Neural progenitor cell (in vitro differentiated cells): ENCODE results near the gene NUAK2. TPM values are rescaled to one million over a fixed set of nuclear protein-coding genes. Genes with fewer than 3 reads are reported as not detected.

Experiments used
- DNase-seq: peaks from one replicate; pipeline ENCODE4 v3.0.0-alpha.2; 2016; ENCODE audit warnings: low spot score
- H2AFZ ChIP-seq: fragments of 200-600 bp; sonication (generic); replicated peaks from 2 replicates; pipeline ENCODE4 v1.6.1; 2016; ENCODE audit warnings: antibody characterized with exemption
- H3F3A ChIP-seq: fragments of 200-600 bp; sonication (generic); 2 replicates; pipeline ENCODE4 v1.6.1; 2016; ENCODE audit warnings: antibody characterized with exemption, low read depth
- H3K27ac ChIP-seq: fragments of 200-600 bp; sonication (generic); 2 replicates; pipeline ENCODE4 v1.5.1; 2016; ENCODE audit warnings: mild to moderate bottlenecking
- H3K27me3 ChIP-seq: fragments of 200-600 bp; sonication (generic); 2 replicates; pipeline ENCODE4 v1.6.1; 2016; ENCODE audit warnings: mild to moderate bottlenecking, moderate library complexity
- H3K36me3 ChIP-seq: fragments of 200-600 bp; sonication (generic); 2 replicates; pipeline ENCODE4 v1.5.1; 2016
- H3K4me1 ChIP-seq: fragments of 200-600 bp; sonication (generic); 2 replicates; pipeline ENCODE4 v1.6.1; 2016; ENCODE audit warnings: mixed run types
- H3K4me2 ChIP-seq: fragments of 200-600 bp; sonication (generic); 2 replicates; pipeline ENCODE4 v1.6.1; 2016
- H3K4me3 ChIP-seq: fragments of 200-600 bp; sonication (generic); 2 replicates; pipeline ENCODE4 v1.5.1; 2016
- H3K79me2 ChIP-seq: fragments of 200-600 bp; sonication (generic); 2 replicates; pipeline ENCODE4 v1.6.1; 2016; ENCODE audit warnings: low read depth
- H3K9ac ChIP-seq: fragments of 200-600 bp; sonication (generic); 2 replicates; pipeline ENCODE4 v1.6.1; 2016
- H3K9me3 ChIP-seq: fragments of 200-600 bp; sonication (generic); 2 replicates; pipeline ENCODE4 v1.5.1; 2016; ENCODE audit warnings: low read depth
- H4K20me1 ChIP-seq: fragments of 200-600 bp; sonication (generic); 2 replicates; pipeline ENCODE4 v1.6.1; 2016; ENCODE audit warnings: low read depth
- H3K27ac Mint-ChIP-seq: 3 replicates; pipeline ENCODE4 v1.8.0; 2021; ENCODE audit warnings: mixed read lengths
- H3K27me3 Mint-ChIP-seq: 2 replicates; pipeline ENCODE4 v1.8.0; 2022; ENCODE audit warnings: low read depth, mild to moderate bottlenecking, inconsistent platforms, moderate library complexity, mixed read lengths; ENCODE audit not compliant: insufficient read depth
- H3K36me3 Mint-ChIP-seq: 3 replicates; pipeline ENCODE4 v1.8.0; 2021; ENCODE audit warnings: mixed read lengths
- H3K4me1 Mint-ChIP-seq: 3 replicates; pipeline ENCODE4 v1.8.0; 2021; ENCODE audit warnings: mixed read lengths
- H3K4me3 Mint-ChIP-seq: 3 replicates; pipeline ENCODE4 v1.8.0; 2021; ENCODE audit warnings: mild to moderate bottlenecking, moderate library complexity, mixed read lengths
- H3K9me3 Mint-ChIP-seq: 3 replicates; pipeline ENCODE4 v1.8.0; 2020; ENCODE audit warnings: mixed read lengths
- CTCF ChIP-seq: fragments of 200-600 bp; sonication (generic); IDR thresholded peaks from 2 replicates; pipeline ENCODE4 v1.5.1; 2017; ENCODE audit warnings: antibody characterized with exemption, mild to moderate bottlenecking
- EZH2 ChIP-seq: fragments of 200-600 bp; sonication (generic); IDR thresholded peaks from 2 replicates; pipeline ENCODE4 v1.6.1; 2017; ENCODE audit warnings: antibody characterized with exemption, mild to moderate bottlenecking, moderate library complexity
- EZH2phosphoT487 ChIP-seq: fragments of 200-600 bp; sonication (generic); IDR thresholded peaks from 2 replicates; pipeline ENCODE4 v1.6.1; 2017; ENCODE audit warnings: antibody characterized with exemption
- total RNA-seq: library from RNA; depleted of rRNA; stranded (reverse); fragments of >200 nt; gene quantifications from 2 replicates; pipeline ENCODE4 v1.2.3, GENCODE V29; 2015; ENCODE audit warnings: low replicate concordance

NUAK2 gene
- total RNA-seq, 1 donor from 2014 or later: 29.4 TPM

- no peak for TF ChIP-seq EZH2
- TF ChIP-seq EZH2phosphoT487: no peak
- TF ChIP-seq CTCF: no peak
- Mint-ChIP-seq H3K27me3 (peaks cover 11% of the 10 kb centered on the region), H3K4me1 (peaks cover 33% of the 10 kb centered on the region), H3K9me3 (no peaks in the 10 kb centered on the region), H3K4me3 (no peak overlapping the region), H3K27ac (no peak overlapping the region), H3K36me3 (peaks cover 3% of the 10 kb centered on the region)
- H3K9me3 ChIP-seq: no peaks in the 10 kb centered on the region
- H3K4me2 ChIP-seq: no peak overlapping the region
- no peak overlapping the region for H3K9ac ChIP-seq
- no peak for DNase-seq
- peaks cover 11% of the 10 kb centered on the region for H3K4me1 ChIP-seq
- no peak overlapping the region for H3K27ac ChIP-seq
- no peaks in the 10 kb centered on the region for H3K36me3 ChIP-seq
- no peaks in the 10 kb centered on the region for H3K79me2 ChIP-seq
- H4K20me1 ChIP-seq: peaks cover 4% of the 10 kb centered on the region
- no peaks in the 10 kb centered on the region for H3K27me3 ChIP-seq
- peaks cover 11% of the 10 kb centered on the region for H3F3A ChIP-seq
- H3K4me3 ChIP-seq: no peak overlapping the region
- no peak overlapping the region for H2AFZ ChIP-seq
Measured at GRCh38 chr1:205266611-205267305, 54.8 kb downstream of the NUAK2 start.

GRCh38 chr1:205263580-205264190 is 57.9 kb downstream of the NUAK2 start:
- no peak for TF ChIP-seq EZH2phosphoT487
- no peak overlapping the region for H3K27ac Mint-ChIP-seq

GRCh38 chr1:205262731-205263171 is 58.8 kb downstream of the NUAK2 start:
- no peak overlapping the region for H3K27ac ChIP-seq
- Mint-ChIP-seq H3K27me3 (peaks cover under 1% of the 10 kb centered on the region), H3K4me1 (peaks cover 31% of the 10 kb centered on the region), H3K9me3 (no peaks in the 10 kb centered on the region), H3K4me3 (peak overlapping the region; percentile 41), H3K27ac (no peak overlapping the region), H3K36me3 (no peaks in the 10 kb centered on the region)
- H2AFZ ChIP-seq: no peak overlapping the region
- H4K20me1 ChIP-seq: peaks cover 6% of the 10 kb centered on the region
- no peak for TF ChIP-seq EZH2
- TF ChIP-seq CTCF: no peak
- H3K4me2 ChIP-seq: peak overlapping the region; percentile 7
- peaks cover 31% of the 10 kb centered on the region for H3K4me1 ChIP-seq
- H3F3A ChIP-seq: peaks cover 3% of the 10 kb centered on the region
- no peaks in the 10 kb centered on the region for H3K36me3 ChIP-seq
- DNase-seq: no peak
- H3K9ac ChIP-seq: no peak overlapping the region
- H3K27me3 ChIP-seq: no peaks in the 10 kb centered on the region
- H3K79me2 ChIP-seq: no peaks in the 10 kb centered on the region
- H3K9me3 ChIP-seq: no peaks in the 10 kb centered on the region
- H3K4me3 ChIP-seq: no peak overlapping the region

More at GRCh38 chr1:205263580-205264190, 57.9 kb downstream of the NUAK2 start:
- Histone ChIP-seq H3K4me3 (no peak overlapping the region), H3K4me2 (no peak overlapping the region), H3K36me3 (no peaks in the 10 kb centered on the region), H3F3A (peaks cover 3% of the 10 kb centered on the region), H3K27me3 (no peaks in the 10 kb centered on the region), H3K79me2 (no peaks in the 10 kb centered on the region), H4K20me1 (peaks cover 6% of the 10 kb centered on the region), H3K27ac (no peak overlapping the region), H3K9ac (no peak overlapping the region), H3K4me1 (peaks cover 21% of the 10 kb centered on the region), H2AFZ (no peak overlapping the region), H3K9me3 (no peaks in the 10 kb centered on the region)
- peaks cover 34% of the 10 kb centered on the region for H3K4me1 Mint-ChIP-seq
- no peak overlapping the region for H3K4me3 Mint-ChIP-seq
- H3K9me3 Mint-ChIP-seq: no peaks in the 10 kb centered on the region
- no peak for DNase-seq
- H3K36me3 Mint-ChIP-seq: no peaks in the 10 kb centered on the region
- H3K27me3 Mint-ChIP-seq: peaks cover 4% of the 10 kb centered on the region
